Ovary (tissue), 3 donors: ENCODE results near the gene ADGRG2.

Source experiments
- EP300 ChIP-seq: sonication (generic); formaldehyde crosslinking; IDR thresholded peaks from one replicate; pipeline ENCODE4 v1.6.1; 2017; ENCODE audit warnings: antibody characterized with exemption
- POLR2A ChIP-seq: fragments of 450-650 bp; IDR thresholded peaks from one replicate; pipeline ENCODE4 v1.6.1; 2017; ENCODE audit warnings: antibody characterized with exemption, mild to moderate bottlenecking, moderate library complexity
- TF ChIP-seq, protein P1 (sequence below), 3 donors: fragments of 450-650 bp in 2 of 3; fragments of 200-600 bp in 1 of 3; IDR thresholded peaks; one replicate each; pipeline versions ENCODE4 v1.5.1 to v1.8.0; 2016 to 2022; ENCODE audit warnings: antibody characterized with exemption in 3 of 3, mild to moderate bottlenecking in 1 of 3
- donor health status: DM: no; HTN: no; CAD: no.

DNA sequence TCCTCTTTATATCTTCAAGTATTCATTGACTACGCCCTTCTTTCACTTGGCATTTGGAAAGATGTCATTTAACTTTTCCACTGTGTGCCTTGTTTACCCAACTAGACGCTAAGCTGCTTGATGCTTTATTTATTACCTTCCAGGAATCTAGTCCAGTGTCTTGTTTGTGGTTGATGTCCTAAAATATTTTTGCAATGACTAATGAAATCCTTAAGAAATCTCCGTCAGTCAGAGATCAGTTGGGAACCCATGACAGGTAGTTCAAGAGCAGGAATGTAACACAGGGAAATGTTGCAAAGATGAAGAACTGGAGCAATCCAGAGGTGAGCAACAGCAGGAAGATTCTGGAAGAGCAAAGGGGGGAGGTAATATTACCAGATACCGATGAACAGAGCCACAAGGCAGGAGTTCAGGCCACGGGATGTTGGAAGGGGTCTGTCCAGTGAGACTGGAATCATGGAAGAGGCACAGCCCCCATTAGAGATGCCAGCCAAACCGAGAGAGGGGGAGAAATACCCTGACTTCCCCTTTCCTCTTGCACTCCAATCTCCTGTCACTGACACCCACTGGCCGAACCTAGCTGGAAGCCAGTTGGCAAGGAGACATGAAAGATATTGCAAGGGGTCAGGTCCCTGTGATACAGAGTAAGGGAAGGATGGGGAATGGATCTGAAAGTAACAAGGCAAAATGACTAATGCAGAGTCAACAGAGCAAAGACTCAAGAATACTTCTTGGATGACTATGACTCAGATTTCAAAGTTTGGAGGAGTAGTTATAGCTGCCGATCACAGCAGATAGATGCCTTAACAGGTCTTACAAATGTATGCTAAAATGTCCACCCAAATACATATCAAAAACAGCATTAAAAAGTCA, 75.7 kb downstream of the ADGRG2 start:
- TF ChIP-seq, protein P1, sequence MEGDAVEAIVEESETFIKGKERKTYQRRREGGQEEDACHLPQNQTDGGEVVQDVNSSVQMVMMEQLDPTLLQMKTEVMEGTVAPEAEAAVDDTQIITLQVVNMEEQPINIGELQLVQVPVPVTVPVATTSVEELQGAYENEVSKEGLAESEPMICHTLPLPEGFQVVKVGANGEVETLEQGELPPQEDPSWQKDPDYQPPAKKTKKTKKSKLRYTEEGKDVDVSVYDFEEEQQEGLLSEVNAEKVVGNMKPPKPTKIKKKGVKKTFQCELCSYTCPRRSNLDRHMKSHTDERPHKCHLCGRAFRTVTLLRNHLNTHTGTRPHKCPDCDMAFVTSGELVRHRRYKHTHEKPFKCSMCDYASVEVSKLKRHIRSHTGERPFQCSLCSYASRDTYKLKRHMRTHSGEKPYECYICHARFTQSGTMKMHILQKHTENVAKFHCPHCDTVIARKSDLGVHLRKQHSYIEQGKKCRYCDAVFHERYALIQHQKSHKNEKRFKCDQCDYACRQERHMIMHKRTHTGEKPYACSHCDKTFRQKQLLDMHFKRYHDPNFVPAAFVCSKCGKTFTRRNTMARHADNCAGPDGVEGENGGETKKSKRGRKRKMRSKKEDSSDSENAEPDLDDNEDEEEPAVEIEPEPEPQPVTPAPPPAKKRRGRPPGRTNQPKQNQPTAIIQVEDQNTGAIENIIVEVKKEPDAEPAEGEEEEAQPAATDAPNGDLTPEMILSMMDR (IDR thresholded peaks at IDR 0.05) = no peak
- TF ChIP-seq EP300 = no peak
- TF ChIP-seq POLR2A = no peak
